Ascending aorta (tissue), 2 donors: Measurements from ENCODE around the gene MLLT11. TPM values are rescaled to one million over a fixed set of nuclear protein-coding genes. Genes with fewer than 3 reads are reported as not detected.

Source experiments
- DNase-seq, 2 donors: peaks; one replicate each; pipeline ENCODE4 v3.0.0-alpha.2; 2019; ENCODE audit warnings: low spot score in 2 of 2
- H3K27ac ChIP-seq, 2 donors: fragments of 200-600 bp; sonication (generic); one replicate each; pipeline ENCODE4 v1.5.1; 2016 to 2017; ENCODE audit warnings: mild to moderate bottlenecking in 1 of 2
- H3K27me3 ChIP-seq: fragments of 200-600 bp; sonication (generic); one replicate; pipeline ENCODE4 v1.5.1; 2017
- H3K36me3 ChIP-seq, 2 donors: fragments of 200-600 bp; sonication (generic); one replicate each; pipeline ENCODE4 v1.5.1; 2016
- H3K4me1 ChIP-seq, 2 donors: fragments of 200-600 bp; sonication (generic); one replicate each; pipeline ENCODE4 v1.5.1; 2016 to 2017; ENCODE audit warnings: mild to moderate bottlenecking in 1 of 2
- H3K4me3 ChIP-seq, 2 donors: fragments of 200-600 bp; sonication (generic); one replicate each; pipeline ENCODE4 v1.5.1; 2016 to 2017; ENCODE audit warnings: mild to moderate bottlenecking in 1 of 2
- H3K9me3 ChIP-seq, 2 donors: fragments of 200-600 bp; sonication (generic); one replicate each; pipeline ENCODE4 v1.5.1; 2016
- CTCF ChIP-seq, 3 experiments: fragments of 200-600 bp in 2 of 3; fragments of 450-650 bp in 1 of 3; sonication (generic) in 2 of 3; IDR thresholded peaks; one replicate each; pipeline ENCODE4 v1.5.1; 2016 to 2019; ENCODE audit warnings: antibody characterized with exemption in 3 of 3, mild to moderate bottlenecking in 1 of 3, moderate library complexity in 1 of 3
- intact Hi-C: fragments of 100-400 bp; cut with DNase I; formaldehyde crosslinking; loops from one replicate; pipeline ENCODE4 v1.15.1; 2023
- total RNA-seq: library from RNA; depleted of rRNA; stranded (reverse); fragments of >200 nt; gene quantifications from one replicate; pipeline ENCODE4 v1.1.0, GENCODE V29; 2016

MLLT11 gene
- total RNA-seq, 1 donor from 2014 or later, result 3.6 TPM

- peak overlapping the region in 1 of 2 donors; percentile 6 for H3K27ac ChIP-seq
- TF ChIP-seq CTCF (IDR thresholded peaks at IDR 0.05), result no peak
- intact Hi-C loops, result no loop called here
- H3K27me3 ChIP-seq, result no peaks in the 10 kb centered on the region
- peaks cover 36 to 37% of the 10 kb centered on the region in 2 donors for H3K36me3 ChIP-seq
- no peak for DNase-seq
- H3K4me3 ChIP-seq, result no peak overlapping the region
- no peaks in the 10 kb centered on the region for H3K4me1 ChIP-seq
- no peaks in the 10 kb centered on the region for H3K9me3 ChIP-seq
These were observed 10.0 kb upstream of the MLLT11 start for GRCh38 chr1:151050051-151050688.

GRCh38 chr1:151051356-151052009 lies 8.7 kb upstream of the MLLT11 start:
- Histone ChIP-seq H3K27me3 (no peaks in the 10 kb centered on the region), H3K4me1 (peaks cover 0 to 10% of the 10 kb centered on the region in 2 donors), H3K9me3 (no peaks in the 10 kb centered on the region), H3K4me3 (no peak overlapping the region), H3K36me3 (peaks cover 45 to 49% of the 10 kb centered on the region in 2 donors), H3K27ac (no peak overlapping the region)
- no peak for TF ChIP-seq CTCF (IDR thresholded peaks at IDR 0.05)
- no peak for DNase-seq
- intact Hi-C loops, result no loop called here

GRCh38 chr1:151054971-151055547 lies 5.1 kb upstream of the MLLT11 start:
- H3K9me3 ChIP-seq, result no peaks in the 10 kb centered on the region
- no peak for DNase-seq
- intact Hi-C loops, result loop anchor here (5.0 kb wide), 1 partner anchor 178 kb away; the partner anchor contains the start of gene ARNT
- peaks cover 0 to 24% of the 10 kb centered on the region in 2 donors for H3K4me1 ChIP-seq
- H3K27me3 ChIP-seq, result no peaks in the 10 kb centered on the region
- H3K27ac ChIP-seq, result peak overlapping the region; percentile 71 to 96
- TF ChIP-seq CTCF (IDR thresholded peaks at IDR 0.05), result no peak
- H3K36me3 ChIP-seq, result peaks cover 45 to 53% of the 10 kb centered on the region in 2 donors
- no peak overlapping the region for H3K4me3 ChIP-seq

GRCh38 chr1:151055581-151055980 lies 4.6 kb upstream of the MLLT11 start:
- Histone ChIP-seq H3K27ac (peak overlapping the region; percentile 71 to 96), H3K36me3 (peaks cover 45 to 53% of the 10 kb centered on the region in 2 donors), H3K4me1 (peaks cover 0 to 24% of the 10 kb centered on the region in 2 donors), H3K9me3 (no peaks in the 10 kb centered on the region), H3K4me3 (no peak overlapping the region), H3K27me3 (no peaks in the 10 kb centered on the region)
- no peak for TF ChIP-seq CTCF (IDR thresholded peaks at IDR 0.05)
- intact Hi-C loops, result loop anchor here (5.0 kb wide), 1 partner anchor 178 kb away; the partner anchor contains the start of gene ARNT
- no peak for DNase-seq

- no peaks in the 10 kb centered on the region for H3K27me3 ChIP-seq
- intact Hi-C loops, result loop anchor here (5.0 kb wide), 1 partner anchor 179 kb away; the partner anchor contains the start of gene ARNT
- H3K9me3 ChIP-seq, result no peaks in the 10 kb centered on the region
- H3K4me1 ChIP-seq, result peaks cover 0 to 26% of the 10 kb centered on the region in 2 donors
- H3K27ac ChIP-seq, result peak overlapping the region; percentile 71 to 96
- no peak for DNase-seq
- no peak for TF ChIP-seq CTCF (IDR thresholded peaks at IDR 0.05)
- H3K4me3 ChIP-seq, result peak overlapping the region in 1 of 2 donors; percentile 15
- H3K36me3 ChIP-seq, result peaks cover 45 to 53% of the 10 kb centered on the region in 2 donors
These were observed 4.0 kb upstream of the MLLT11 start for GRCh38 chr1:151056149-151056548.
